ENCODE measurements around the gene ESRRA. TPM values are rescaled to one million over a fixed set of nuclear protein-coding genes. Genes with fewer than 3 reads are reported as not detected.

The ESRRA gene
- total and polyA plus RNA-seq, 2 of the 13 experiments (the other 11 are each of a cell fraction or from before 2014, with no cell fraction given), result 18.1 to 36.3 TPM

DNA sequence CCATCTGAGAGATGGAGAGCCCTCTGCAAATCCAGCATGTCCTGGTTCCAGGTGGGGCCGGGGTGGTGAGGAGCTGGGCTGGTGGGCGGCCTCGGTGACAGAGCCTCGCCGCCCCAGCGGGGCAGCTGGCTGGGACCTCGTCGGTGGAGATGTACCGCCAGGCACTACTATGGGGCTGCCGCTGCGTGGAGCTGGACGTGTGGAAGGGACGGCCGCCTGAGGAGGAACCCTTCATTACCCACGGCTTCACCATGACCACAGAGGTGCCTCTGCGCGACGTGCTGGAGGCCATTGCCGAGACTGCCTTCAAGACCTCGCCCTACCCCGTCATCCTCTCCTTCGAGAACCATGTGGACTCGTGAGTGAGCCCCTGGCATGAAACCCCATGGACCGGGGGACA, 47.0 kb upstream of the ESRRA start (continued):
- no peak for TF ChIP-seq HMGXB4 (CRISPR knock-in tag; IDR thresholded peaks at IDR 0.05; ENCODE audit: borderline replicate concordance in 1 of 2, low read depth in 1 of 2)

- ChIA-PET CTCF (ENCODE audit: low intra/inter-chr PET ratio, low total read pairs) (no interaction called here), POLR2A (interaction anchor here (2.6 kb wide), 1 partner anchor 10 kb away, joined by 10 read pairs; no protein-coding TSS in a partner anchor)
- no peaks in the 10 kb centered on the region for H3K27me3 ChIP-seq (ENCODE audit: control insufficient read depth in 1 of 2, insufficient read depth in 2 of 2, low read length in 2 of 2)
- no peak overlapping the region for H3K4me3 ChIP-seq (replicated peaks in 1 of 3; ENCODE audit: insufficient read depth in 1 of 3, low read depth in 2 of 3, low read length in 3 of 3)
- in situ Hi-C loops (cut with HindIII; ENCODE audit: extremely low pct_ligation_motif_present, low pct_unique_long_range_greater_than_20kb), result no loop called here
- no peak overlapping the region for H3K27ac ChIP-seq (ENCODE audit: extremely low read length, insufficient read depth, low read length)
- no TSS peak for BruUV-seq (replicated peaks)
- FAIRE-seq (no peak), DNase-seq (ENCODE audit: low spot score) (no peak), ATAC-seq (no peak)
- WGBS (ENCODE audit: low lambda C conversion rate), result 95% methylated on average over 17 of the region's 32 CpGs
- no peaks in the 10 kb centered on the region for H3K9me3 ChIP-seq (ENCODE audit: low read length)
- peaks cover 14 to 45% of the 10 kb centered on the region in 2 experiments; a peak in 4 of 5 replicates for H3K36me3 ChIP-seq (replicated peaks in 1 of 2; ENCODE audit: control insufficient read depth in 1 of 2, insufficient read depth in 2 of 2, low read length in 2 of 2)
- H3K9ac ChIP-seq (ENCODE audit: insufficient read depth, low read depth, low read length), result no peak overlapping the region
- intact Hi-C loops (cut with micrococcal nuclease; ENCODE audit: unreplicated experiment), result no loop called here
- H4K20me1 ChIP-seq (ENCODE audit: insufficient read depth, low read length), result no peaks in the 10 kb centered on the region
- H3K4me2 ChIP-seq (ENCODE audit: low read depth, low read length), result no peak overlapping the region
- H3K79me2 ChIP-seq (ENCODE audit: insufficient read depth, low read length), result no peaks in the 10 kb centered on the region
- H2AFZ ChIP-seq (ENCODE audit: low read length), result no peak overlapping the region
- no peaks in the 10 kb centered on the region for H3K4me1 ChIP-seq (ENCODE audit: insufficient read depth, low read length)
- TF ChIP-seq ZNF770 (CRISPR knock-in tag; IDR thresholded peaks at IDR 0.05), result no peak
- TF ChIP-seq ZFP90 (CRISPR knock-in tag; IDR thresholded peaks at IDR 0.05; ENCODE audit: borderline replicate concordance), result no peak
- TF ChIP-seq ZMYM3 (CRISPR knock-in tag; IDR thresholded peaks at IDR 0.05), result no peak
- TF ChIP-seq ZNF496 (CRISPR knock-in tag; IDR thresholded peaks at IDR 0.05; ENCODE audit: insufficient replicate concordance), result no peak
- TF ChIP-seq, protein P1, sequence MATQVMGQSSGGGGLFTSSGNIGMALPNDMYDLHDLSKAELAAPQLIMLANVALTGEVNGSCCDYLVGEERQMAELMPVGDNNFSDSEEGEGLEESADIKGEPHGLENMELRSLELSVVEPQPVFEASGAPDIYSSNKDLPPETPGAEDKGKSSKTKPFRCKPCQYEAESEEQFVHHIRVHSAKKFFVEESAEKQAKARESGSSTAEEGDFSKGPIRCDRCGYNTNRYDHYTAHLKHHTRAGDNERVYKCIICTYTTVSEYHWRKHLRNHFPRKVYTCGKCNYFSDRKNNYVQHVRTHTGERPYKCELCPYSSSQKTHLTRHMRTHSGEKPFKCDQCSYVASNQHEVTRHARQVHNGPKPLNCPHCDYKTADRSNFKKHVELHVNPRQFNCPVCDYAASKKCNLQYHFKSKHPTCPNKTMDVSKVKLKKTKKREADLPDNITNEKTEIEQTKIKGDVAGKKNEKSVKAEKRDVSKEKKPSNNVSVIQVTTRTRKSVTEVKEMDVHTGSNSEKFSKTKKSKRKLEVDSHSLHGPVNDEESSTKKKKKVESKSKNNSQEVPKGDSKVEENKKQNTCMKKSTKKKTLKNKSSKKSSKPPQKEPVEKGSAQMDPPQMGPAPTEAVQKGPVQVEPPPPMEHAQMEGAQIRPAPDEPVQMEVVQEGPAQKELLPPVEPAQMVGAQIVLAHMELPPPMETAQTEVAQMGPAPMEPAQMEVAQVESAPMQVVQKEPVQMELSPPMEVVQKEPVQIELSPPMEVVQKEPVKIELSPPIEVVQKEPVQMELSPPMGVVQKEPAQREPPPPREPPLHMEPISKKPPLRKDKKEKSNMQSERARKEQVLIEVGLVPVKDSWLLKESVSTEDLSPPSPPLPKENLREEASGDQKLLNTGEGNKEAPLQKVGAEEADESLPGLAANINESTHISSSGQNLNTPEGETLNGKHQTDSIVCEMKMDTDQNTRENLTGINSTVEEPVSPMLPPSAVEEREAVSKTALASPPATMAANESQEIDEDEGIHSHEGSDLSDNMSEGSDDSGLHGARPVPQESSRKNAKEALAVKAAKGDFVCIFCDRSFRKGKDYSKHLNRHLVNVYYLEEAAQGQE (IDR thresholded peaks at IDR 0.05; ENCODE audit: borderline replicate concordance in 1 of 2, low read depth in 1 of 2, low read length in 2 of 2), result no peak
- no peak for TF ChIP-seq ZNF775 (CRISPR knock-in tag; IDR thresholded peaks at IDR 0.05; ENCODE audit: borderline replicate concordance)
- TF ChIP-seq FOXO1 (CRISPR knock-in tag; IDR thresholded peaks at IDR 0.05), result no peak
- no peak for TF ChIP-seq ZNF792 (CRISPR knock-in tag; IDR thresholded peaks at IDR 0.05)
- TF ChIP-seq MEIS1 (CRISPR knock-in tag; IDR thresholded peaks at IDR 0.05; ENCODE audit: borderline replicate concordance), result no peak
- TF ChIP-seq TBP (CRISPR knock-in tag; IDR thresholded peaks at IDR 0.05), result no peak
Measured at GRCh38 chr11:64258946-64259532, 46.3 kb upstream of the ESRRA start.
